ENCODE data around the gene NOC4L. TPM values are rescaled to one million over a fixed set of nuclear protein-coding genes. Genes with fewer than 3 reads are reported as not detected.

NOC4L gene
- total and polyA plus RNA-seq, 2 of the 4 experiments (the other 2 are of a cell fraction), result 5.2 to 13.4 TPM

- TF ChIP-seq RFX5 (IDR thresholded peaks at IDR 0.05; ENCODE audit: low read depth, low read length), result no peak
Observed at GRCh38 chr12:132173135-132174014, 29.1 kb downstream of the NOC4L start (continued).

GRCh38 chr12:132174015-132174838, 30.0 kb downstream of the NOC4L start:
- no peak overlapping the region for H3K4me3 ChIP-seq (ENCODE audit: insufficient read depth, low read depth, low read length)
- H2BK5ac ChIP-seq (ENCODE audit: low read depth, low read length, poor library complexity, severe bottlenecking), result no peak overlapping the region
- intact Hi-C loops (cut with micrococcal nuclease) (no loop called here), dilution Hi-C loops (cut with HindIII; ENCODE audit: low sequenced_read_pairs, unreplicated experiment) (no loop called here), in situ Hi-C loops (cut with MboI; ENCODE audit: low sequenced_read_pairs) (no loop called here)
- H4K5ac ChIP-seq (ENCODE audit: low read depth, low read length), result no peak overlapping the region
- H4K20me1 ChIP-seq (ENCODE audit: insufficient read depth, low read length), result no peaks in the 10 kb centered on the region; the same call in 1 of the 2 replicates
- no peak overlapping the region for H2AK9ac ChIP-seq (replicated peaks; ENCODE audit: low read depth, low read length, poor library complexity)
- no peak overlapping the region for H3K9ac ChIP-seq (ENCODE audit: low read depth, low read length)
- H3K4me1 ChIP-seq (ENCODE audit: control insufficient read depth, insufficient read depth, low read length), result peaks cover 8% of the 10 kb centered on the region; the same call in 1 of the 2 replicates
- H2BK15ac ChIP-seq (ENCODE audit: low read depth, low read length), result no peak overlapping the region
- no peak overlapping the region for H3K27ac ChIP-seq (ENCODE audit: insufficient read depth, low read length)
- POLR2A ChIA-PET (ENCODE audit: unreplicated experiment), result no interaction called here
- no peak overlapping the region for H2BK120ac ChIP-seq (ENCODE audit: low read depth, low read length)
- no peak overlapping the region for H2BK20ac ChIP-seq (ENCODE audit: low read depth, low read length)
- 88% methylated on average over 8 of the region's 30 CpGs; no CpG with 5 or more reads in 1 of the 2 experiments for WGBS, 2 experiments (ENCODE audit: extremely low coverage in 2 of 2, insufficient read length in 1 of 2)
- H2AFZ ChIP-seq (replicated peaks; ENCODE audit: low read length, poor library complexity), result no peak overlapping the region
- H2AK5ac ChIP-seq (ENCODE audit: low read depth, low read length), result no peak overlapping the region
- CTCF ChIA-PET, result no interaction called here
- no peak overlapping the region for H3K23ac ChIP-seq (ENCODE audit: low read depth, low read length)
- no peak overlapping the region for H3K56ac ChIP-seq (ENCODE audit: extremely low read depth, insufficient read depth, low read length)
- peaks cover 63% of the 10 kb centered on the region for H3K27me3 ChIP-seq (ENCODE audit: control insufficient read depth, insufficient read depth, low read length)
- no peaks in the 10 kb centered on the region for H3K36me3 ChIP-seq (ENCODE audit: control insufficient read depth, insufficient read depth, low read length)
- H4K91ac ChIP-seq (ENCODE audit: insufficient read depth, low read depth, low read length), result no peak overlapping the region
- no TSS peak for BruUV-seq (replicated peaks)
- DNase-seq (no peak), ATAC-seq (ENCODE audit: low read depth) (no peak)
- H4K8ac ChIP-seq (ENCODE audit: low read depth in 2 of 2, low read length in 2 of 2), result no peak overlapping the region
- no peaks in the 10 kb centered on the region; the same call in 1 of the 2 replicates for H3K9me1 ChIP-seq (ENCODE audit: insufficient read depth, low read length)
- no peaks in the 10 kb centered on the region for H3K79me1 ChIP-seq (ENCODE audit: low read depth in 1 of 2, low read length in 2 of 2)
- no peaks in the 10 kb centered on the region for H3K9me3 ChIP-seq (ENCODE audit: control insufficient read depth, insufficient read depth, low read length)
- H3K4ac ChIP-seq (ENCODE audit: low read depth, low read length), result no peak overlapping the region
- H3K4me2 ChIP-seq (ENCODE audit: low read depth, low read length), result no peak overlapping the region
- H3K18ac ChIP-seq (ENCODE audit: low read depth, low read length), result no peak overlapping the region
- no peak overlapping the region for H3K14ac ChIP-seq (replicated peaks; ENCODE audit: low read depth, low read length)
- TF ChIP-seq NFE2L2 (IDR thresholded peaks at IDR 0.05; ENCODE audit: low read depth, low read length), result no peak
- no peak for TF ChIP-seq RFX5 (IDR thresholded peaks at IDR 0.05; ENCODE audit: low read depth, low read length)
- no peak for TF ChIP-seq CHD1 (IDR thresholded peaks at IDR 0.05; ENCODE audit: low read depth, low read length)
- TF ChIP-seq MAZ (IDR thresholded peaks at IDR 0.05; ENCODE audit: borderline replicate concordance, low read depth, low read length), result no peak
- TF ChIP-seq USF2 (IDR thresholded peaks at IDR 0.05; ENCODE audit: low read depth, low read length), result no peak
- no peak for TF ChIP-seq SMC3 (IDR thresholded peaks at IDR 0.05; ENCODE audit: low read depth, low read length)
- TF ChIP-seq CTCF (conservative IDR thresholded peaks at IDR 0.05; ENCODE audit: low read depth, low read length), result no peak
- no peak for TF ChIP-seq POLR2A (IDR thresholded peaks at IDR 0.05; ENCODE audit: low read depth, low read length)
- TF ChIP-seq CEBPB (IDR thresholded peaks at IDR 0.05; ENCODE audit: low read depth, low read length), result no peak
- TF ChIP-seq ELK1 (IDR thresholded peaks at IDR 0.05; ENCODE audit: borderline replicate concordance, low read depth, low read length), result no peak
